Measurements from ENCODE around the gene ANKRD40. TPM values are rescaled to one million over a fixed set of nuclear protein-coding genes. Genes with fewer than 3 reads are reported as not detected.

Gene ANKRD40
- total RNA-seq, 1 donor from 2014 or later = 27.3 TPM

GRCh38 chr17:50689956-50690886, 17.5 kb downstream of the ANKRD40 start:
- no peak overlapping the region for H3K4me3 ChIP-seq (ENCODE audit: low read depth, low read length)
- no peak for DNase-seq (ENCODE audit: low read depth)
- TF ChIP-seq, protein P1, sequence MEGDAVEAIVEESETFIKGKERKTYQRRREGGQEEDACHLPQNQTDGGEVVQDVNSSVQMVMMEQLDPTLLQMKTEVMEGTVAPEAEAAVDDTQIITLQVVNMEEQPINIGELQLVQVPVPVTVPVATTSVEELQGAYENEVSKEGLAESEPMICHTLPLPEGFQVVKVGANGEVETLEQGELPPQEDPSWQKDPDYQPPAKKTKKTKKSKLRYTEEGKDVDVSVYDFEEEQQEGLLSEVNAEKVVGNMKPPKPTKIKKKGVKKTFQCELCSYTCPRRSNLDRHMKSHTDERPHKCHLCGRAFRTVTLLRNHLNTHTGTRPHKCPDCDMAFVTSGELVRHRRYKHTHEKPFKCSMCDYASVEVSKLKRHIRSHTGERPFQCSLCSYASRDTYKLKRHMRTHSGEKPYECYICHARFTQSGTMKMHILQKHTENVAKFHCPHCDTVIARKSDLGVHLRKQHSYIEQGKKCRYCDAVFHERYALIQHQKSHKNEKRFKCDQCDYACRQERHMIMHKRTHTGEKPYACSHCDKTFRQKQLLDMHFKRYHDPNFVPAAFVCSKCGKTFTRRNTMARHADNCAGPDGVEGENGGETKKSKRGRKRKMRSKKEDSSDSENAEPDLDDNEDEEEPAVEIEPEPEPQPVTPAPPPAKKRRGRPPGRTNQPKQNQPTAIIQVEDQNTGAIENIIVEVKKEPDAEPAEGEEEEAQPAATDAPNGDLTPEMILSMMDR (conservative IDR thresholded peaks at IDR 0.05; ENCODE audit: low read depth, low read length) = no peak

DNA sequence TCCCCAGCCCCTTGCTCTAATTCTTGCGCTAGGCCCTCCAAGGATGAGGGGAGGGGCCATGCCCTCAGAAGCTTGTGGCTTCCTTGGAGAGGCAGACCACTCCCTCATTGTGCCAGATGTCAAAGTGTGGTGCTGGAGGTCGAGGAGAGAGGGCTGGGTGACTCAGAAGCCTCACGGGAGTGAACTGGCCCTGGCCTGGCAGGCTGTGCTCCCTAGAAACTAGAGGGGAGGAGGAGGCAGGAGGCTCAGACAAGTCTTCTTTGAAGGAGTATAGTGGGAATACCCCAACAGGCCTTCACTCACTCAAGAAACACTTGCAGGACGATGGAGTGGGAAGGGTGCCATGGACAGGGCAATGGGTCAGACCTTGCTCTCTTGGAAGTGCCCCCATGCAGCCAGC, 18.5 kb downstream of the ANKRD40 start:
- H3K4me3 ChIP-seq (ENCODE audit: low read depth, low read length) = no peak overlapping the region
- TF ChIP-seq, protein P1 (conservative IDR thresholded peaks at IDR 0.05; ENCODE audit: low read depth, low read length) = no peak
- DNase-seq (ENCODE audit: low read depth) = no peak

- DNase-seq (ENCODE audit: low read depth) = no peak
- no peak overlapping the region for H3K4me3 ChIP-seq (ENCODE audit: low read depth, low read length)
- TF ChIP-seq, protein P1 (conservative IDR thresholded peaks at IDR 0.05; ENCODE audit: low read depth, low read length) = no peak
Observed at GRCh38 chr17:50688245-50688644, 19.5 kb downstream of the ANKRD40 start.

GRCh38 chr17:50687200-50688066, 20.3 kb downstream of the ANKRD40 start:
- TF ChIP-seq, protein P1 (conservative IDR thresholded peaks at IDR 0.05; ENCODE audit: low read depth, low read length) = no peak
- no peak for DNase-seq (ENCODE audit: low read depth)
- no peak overlapping the region for H3K4me3 ChIP-seq (ENCODE audit: low read depth, low read length)

DNA sequence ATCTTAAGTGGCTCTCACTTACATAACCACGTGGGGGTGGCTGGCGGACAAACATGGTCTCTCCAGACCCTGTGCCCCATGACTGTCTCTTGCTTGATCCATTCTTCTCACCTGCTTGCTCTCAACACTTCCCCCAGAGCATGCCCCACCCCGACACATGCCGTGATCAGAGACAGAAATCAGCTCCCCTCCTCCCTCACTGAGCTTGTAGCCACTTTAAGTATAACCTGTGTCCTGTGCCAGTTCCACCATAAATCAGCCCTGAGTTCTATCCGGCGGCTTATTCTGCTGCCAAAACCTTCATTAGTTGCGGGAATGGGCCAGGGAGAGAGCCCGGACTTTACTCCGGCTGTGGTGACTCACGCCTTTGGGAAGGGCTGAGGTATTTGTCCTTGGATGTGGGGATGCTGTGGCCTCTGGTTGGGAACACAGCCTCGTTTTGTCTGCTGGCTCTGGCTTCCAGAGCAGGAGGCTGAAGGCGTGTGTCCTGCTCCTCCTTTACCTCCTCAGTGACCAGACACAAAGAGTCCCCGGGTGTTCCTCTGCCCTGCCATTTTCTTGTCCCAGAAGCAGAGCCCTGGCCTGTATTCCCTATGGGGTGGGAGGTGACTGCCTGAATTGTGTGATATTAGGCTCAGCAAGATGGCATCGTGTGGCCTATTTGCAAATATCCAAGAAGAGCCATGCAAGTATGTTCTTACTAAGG, 21.1 kb downstream of the ANKRD40 start:
- DNase-seq (ENCODE audit: low read depth) = peak; percentile 52
- TF ChIP-seq, protein P1 (conservative IDR thresholded peaks at IDR 0.05; ENCODE audit: low read depth, low read length) = no peak

GRCh38 chr17:50685691-50686493, 21.8 kb downstream of the ANKRD40 start:
- no peak for DNase-seq (ENCODE audit: low read depth)
- no peak overlapping the region for H3K4me3 ChIP-seq (ENCODE audit: low read depth, low read length)

More for the DNA sequence above, 21.1 kb downstream of the ANKRD40 start:
- H3K4me3 ChIP-seq (ENCODE audit: low read depth, low read length) = no peak overlapping the region

More at GRCh38 chr17:50685691-50686493, 21.8 kb downstream of the ANKRD40 start:
- TF ChIP-seq, protein P1 (conservative IDR thresholded peaks at IDR 0.05; ENCODE audit: low read depth, low read length) = no peak
